Progenitor cell of endocrine pancreas (in vitro differentiated cells): Measurements from ENCODE around the gene TC2N. TPM values are rescaled to one million over a fixed set of nuclear protein-coding genes. Genes with fewer than 3 reads are reported as not detected.
A peak's percentile ranks its signal among the peaks of the same experiment; 100 is the strongest.

ENCODE experiments used
- DNase-seq: peaks from one replicate; pipeline ENCODE4 v3.0.0; 2021; ENCODE audit warnings: low spot score; ENCODE audit not compliant: unreplicated experiment
- H3K27ac Mint-ChIP-seq: 2 replicates; pipeline ENCODE4 v1.8.0; 2021; ENCODE audit warnings: mild to moderate bottlenecking, moderate library complexity, mixed read lengths
- H3K27me3 Mint-ChIP-seq: 2 replicates; pipeline ENCODE4 v1.8.0; 2021; ENCODE audit warnings: mixed read lengths
- H3K36me3 Mint-ChIP-seq: 2 replicates; pipeline ENCODE4 v1.8.0; 2022; ENCODE audit warnings: mixed read lengths; ENCODE audit not compliant: insufficient read depth
- H3K4me1 Mint-ChIP-seq: 2 replicates; pipeline ENCODE4 v1.8.0; 2021; ENCODE audit warnings: low read depth, mixed read lengths
- H3K4me3 Mint-ChIP-seq: 2 replicates; pipeline ENCODE4 v1.8.0; 2021; ENCODE audit warnings: low read depth, mild to moderate bottlenecking, moderate library complexity, mixed read lengths
- H3K9me3 Mint-ChIP-seq: 2 replicates; pipeline ENCODE4 v1.8.0; 2021; ENCODE audit warnings: low read depth, mixed read lengths
- CTCF ChIP-seq: fragments of 200-600 bp; sonication (generic); IDR thresholded peaks from one replicate; pipeline ENCODE4 v1.5.0; 2021; ENCODE audit warnings: antibody characterized with exemption, mild to moderate bottlenecking; ENCODE audit not compliant: unreplicated experiment
- total RNA-seq: library from RNA; stranded (reverse); gene quantifications from 2 replicates; pipeline ENCODE4 v1.2.1, GENCODE V29; 2021

Gene TC2N
- total RNA-seq, 1 donor from 2014 or later: 38.5 TPM

GRCh38 chr14:91834571-91834970 is 32.8 kb downstream of the TC2N start:
- no peaks in the 10 kb centered on the region for H3K36me3 Mint-ChIP-seq
- no peak for DNase-seq
- no peaks in the 10 kb centered on the region for H3K9me3 Mint-ChIP-seq
- H3K27ac Mint-ChIP-seq: no peak overlapping the region
- peaks cover 22% of the 10 kb centered on the region for H3K4me1 Mint-ChIP-seq
- no peak for TF ChIP-seq CTCF
- H3K27me3 Mint-ChIP-seq: peaks cover 9% of the 10 kb centered on the region
- H3K4me3 Mint-ChIP-seq: peak overlapping the region; percentile 84

- Mint-ChIP-seq H3K9me3 (peaks cover 12% of the 10 kb centered on the region), H3K4me3 (no peak overlapping the region), H3K27me3 (peaks cover 5% of the 10 kb centered on the region), H3K36me3 (peaks cover 2% of the 10 kb centered on the region), H3K27ac (no peak overlapping the region), H3K4me1 (peaks cover 24% of the 10 kb centered on the region)
- no peak for TF ChIP-seq CTCF
- DNase-seq: no peak
Observed at GRCh38 chr14:91831337-91831736, 36.0 kb downstream of the TC2N start.

- H3K9me3 Mint-ChIP-seq: peaks cover 12% of the 10 kb centered on the region
- no peak for TF ChIP-seq CTCF
- H3K27ac Mint-ChIP-seq: no peak overlapping the region
- H3K4me3 Mint-ChIP-seq: no peak overlapping the region
- H3K27me3 Mint-ChIP-seq: peaks cover 5% of the 10 kb centered on the region
- peaks cover 24% of the 10 kb centered on the region for H3K4me1 Mint-ChIP-seq
- peaks cover 2% of the 10 kb centered on the region for H3K36me3 Mint-ChIP-seq
- DNase-seq: no peak
Observed at GRCh38 chr14:91830777-91831176, 36.6 kb downstream of the TC2N start.

- DNase-seq: no peak
- no peak overlapping the region for H3K4me3 Mint-ChIP-seq
- H3K27me3 Mint-ChIP-seq: peaks cover 2% of the 10 kb centered on the region
- H3K27ac Mint-ChIP-seq: no peak overlapping the region
- peaks cover 15% of the 10 kb centered on the region for H3K9me3 Mint-ChIP-seq
- TF ChIP-seq CTCF: no peak
- H3K4me1 Mint-ChIP-seq: peaks cover 19% of the 10 kb centered on the region
- H3K36me3 Mint-ChIP-seq: peaks cover 4% of the 10 kb centered on the region
Observed at GRCh38 chr14:91829511-91829910, 37.8 kb downstream of the TC2N start.

GRCh38 chr14:91827746-91828145 is 39.6 kb downstream of the TC2N start:
- no peak overlapping the region for H3K4me3 Mint-ChIP-seq
- no peak overlapping the region for H3K27ac Mint-ChIP-seq
- peaks cover 17% of the 10 kb centered on the region for H3K4me1 Mint-ChIP-seq
- DNase-seq: no peak
- peaks cover 6% of the 10 kb centered on the region for H3K36me3 Mint-ChIP-seq
- H3K9me3 Mint-ChIP-seq: peaks cover 15% of the 10 kb centered on the region
- no peaks in the 10 kb centered on the region for H3K27me3 Mint-ChIP-seq
- TF ChIP-seq CTCF: no peak
